ENCODE data around the gene DIPK1A.

- TF ChIP-seq CTCF (IDR thresholded peaks at IDR 0.05), result no peak
- no peak for TF ChIP-seq POLR2A (IDR thresholded peaks at IDR 0.05)
These were observed 28.0 kb upstream of the DIPK1A start for GRCh38 chr1:92989253-92989652.

Data from breast epithelium (tissue), 3 donors.